ENCODE data around the gene STRA6.

Gene STRA6

GRCh38 chr15:74202452-74203401, at the start of gene STRA6:
TSS of gene STRA6 (minus strand) at chr15:74202787. CDS start at chr15:74202267, 520 bp downstream.
- DNase-seq (ENCODE audit: low read depth): peak; percentile 33
- no peak within 1 kb of the TSS for H3K4me3 ChIP-seq (ENCODE audit: low read depth, low read length)

- no peak for DNase-seq (ENCODE audit: low read depth)
- no peak overlapping the region for H3K4me3 ChIP-seq (ENCODE audit: low read depth, low read length)
These were observed 49.7 kb upstream of the STRA6 start for GRCh38 chr15:74252291-74252690.

GRCh38 chr15:74251131-74251811, 48.7 kb upstream of the STRA6 start:
- H3K4me3 ChIP-seq (ENCODE audit: low read depth, low read length): no peak overlapping the region
- DNase-seq (ENCODE audit: low read depth): no peak

- DNase-seq (ENCODE audit: low read depth): no peak
- H3K4me3 ChIP-seq (ENCODE audit: low read depth, low read length): no peak overlapping the region
These were observed 47.7 kb upstream of the STRA6 start for GRCh38 chr15:74250266-74250665.

- H3K4me3 ChIP-seq (ENCODE audit: low read depth, low read length): no peak overlapping the region
- DNase-seq (ENCODE audit: low read depth): no peak
These were observed 42.9 kb upstream of the STRA6 start for GRCh38 chr15:74245342-74245931.

- H3K4me3 ChIP-seq (ENCODE audit: low read depth, low read length): no peak overlapping the region
- no peak for DNase-seq (ENCODE audit: low read depth)
These were observed 42.3 kb upstream of the STRA6 start for GRCh38 chr15:74244822-74245341.

GRCh38 chr15:74243431-74243830, 40.8 kb upstream of the STRA6 start:
- DNase-seq (ENCODE audit: low read depth): no peak
- H3K4me3 ChIP-seq (ENCODE audit: low read depth, low read length): no peak overlapping the region

- no peak for DNase-seq (ENCODE audit: low read depth)
- H3K4me3 ChIP-seq (ENCODE audit: low read depth, low read length): no peak overlapping the region
These were observed 40.0 kb upstream of the STRA6 start for GRCh38 chr15:74242441-74243185.

GRCh38 chr15:74240897-74241614, 38.5 kb upstream of the STRA6 start:
- no peak overlapping the region for H3K4me3 ChIP-seq (ENCODE audit: low read depth, low read length)
- no peak for DNase-seq (ENCODE audit: low read depth)

- DNase-seq (ENCODE audit: low read depth): peak; percentile 34
These were observed 37.5 kb upstream of the STRA6 start for GRCh38 chr15:74240002-74240568.

GRCh38 chr15:74239051-74239705, 36.6 kb upstream of the STRA6 start:
- no peak for DNase-seq (ENCODE audit: low read depth)
- H3K4me3 ChIP-seq (ENCODE audit: low read depth, low read length): no peak overlapping the region

More at GRCh38 chr15:74240002-74240568, 37.5 kb upstream of the STRA6 start:
- no peak overlapping the region for H3K4me3 ChIP-seq (ENCODE audit: low read depth, low read length)

GRCh38 chr15:74235962-74236361, 33.4 kb upstream of the STRA6 start, which contains the start of gene CCDC33:
TSS of gene CCDC33 (plus strand) at chr15:74236326. CDS start at chr15:74236720, 394 bp downstream.
- DNase-seq (ENCODE audit: low read depth): no peak
- H3K4me3 ChIP-seq (ENCODE audit: low read depth, low read length): no peak within 1 kb of the TSS

GRCh38 chr15:74234598-74234875, 31.9 kb upstream of the STRA6 start:
- no peak for DNase-seq (ENCODE audit: low read depth)
- no peak overlapping the region for H3K4me3 ChIP-seq (ENCODE audit: low read depth, low read length)

- no peak for DNase-seq (ENCODE audit: low read depth)
- no peak overlapping the region for H3K4me3 ChIP-seq (ENCODE audit: low read depth, low read length)
These were observed 31.4 kb upstream of the STRA6 start for GRCh38 chr15:74233851-74234597.

- no peak overlapping the region for H3K4me3 ChIP-seq (ENCODE audit: low read depth, low read length)
- DNase-seq (ENCODE audit: low read depth): no peak
These were observed 30.8 kb upstream of the STRA6 start for GRCh38 chr15:74233373-74233772.

GRCh38 chr15:74231475-74231874, 28.9 kb upstream of the STRA6 start:
- H3K4me3 ChIP-seq (ENCODE audit: low read depth, low read length): no peak overlapping the region
- no peak for DNase-seq (ENCODE audit: low read depth)

GRCh38 chr15:74229686-74230085, 27.1 kb upstream of the STRA6 start:
- H3K4me3 ChIP-seq (ENCODE audit: low read depth, low read length): no peak overlapping the region
- no peak for DNase-seq (ENCODE audit: low read depth)
